ENCODE measurements around the gene ADAMTS17. TPM values are rescaled to one million over a fixed set of nuclear protein-coding genes. Genes with fewer than 3 reads are reported as not detected.

Gene ADAMTS17
- polyA plus RNA-seq, 2 of the 4 experiments (the other 2 are of a cell fraction): 0.05 TPM; not detected in 1

DNA sequence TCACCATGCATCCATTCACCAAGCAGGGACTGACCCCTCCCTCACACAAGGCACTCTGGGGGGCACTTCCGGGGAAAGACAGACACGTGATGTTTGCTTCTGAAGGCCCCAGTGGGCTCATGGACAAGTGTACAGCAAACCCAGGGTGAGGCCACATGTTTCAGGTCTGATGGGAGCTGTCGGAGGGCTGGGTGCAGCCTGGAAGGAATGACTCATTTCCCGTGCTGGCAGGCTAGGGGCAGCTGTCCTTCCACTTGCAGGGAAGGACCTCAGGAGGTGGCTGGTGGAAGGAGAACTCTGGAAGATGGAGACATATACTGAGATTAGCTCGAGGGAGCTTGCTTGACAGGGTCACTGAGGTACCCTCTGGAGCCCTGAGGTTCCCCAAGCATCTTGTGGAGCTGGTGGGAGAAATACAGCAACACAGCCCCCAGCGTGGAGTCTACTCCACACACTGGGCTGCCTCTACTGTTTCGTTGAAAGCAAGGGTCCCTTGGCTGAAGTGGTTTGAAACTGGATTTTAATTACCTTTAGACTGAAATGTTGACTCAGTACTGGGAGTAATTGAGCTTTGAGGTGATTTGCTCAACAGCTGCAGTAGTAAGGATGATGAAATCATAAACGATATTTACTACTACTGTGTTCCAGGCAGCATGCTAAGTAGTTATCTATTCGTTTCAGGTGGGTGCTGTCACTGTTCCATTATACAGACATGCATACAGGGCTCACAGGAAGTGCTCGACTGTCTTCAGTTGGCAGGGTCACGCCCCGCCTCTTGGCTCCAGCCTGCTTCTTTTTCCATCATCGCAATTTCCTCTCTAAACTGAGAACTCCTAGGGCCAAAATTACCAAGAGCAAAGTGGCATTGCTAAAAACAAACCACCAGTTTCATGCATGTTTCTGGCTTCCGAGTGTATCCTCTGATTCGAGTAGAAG, 230.4 kb downstream of the ADAMTS17 start:
- DNase-seq (ENCODE audit: low read depth in 1 of 2, low spot score in 1 of 2) (peak in 1 of 2 experiments; percentile 30), ATAC-seq (peak; percentile 26 to 41; a peak in 1 of 6 replicates), FAIRE-seq (no peak)
- H3K27ac ChIP-seq: no peak overlapping the region
- POLR2A ChIA-PET: no interaction called here
- CTCF ChIA-PET: interaction anchor here (0.8 to 1.2 kb wide), 2 partner anchors 11 to 21 kb away, joined by 3 read pairs; no protein-coding TSS in a partner anchor
- H3K4me2 ChIP-seq: no peak overlapping the region
- WGBS (ENCODE audit: missing lambda C conversion rate): 24% methylated on average over 15 of the region's 15 CpGs
- no peak overlapping the region for H3K4me3 ChIP-seq
- peaks cover 5% of the 10 kb centered on the region; the same call in 1 of the 3 replicates for H3K4me1 ChIP-seq
- TF ChIP-seq RAD21 (conservative IDR thresholded peaks at IDR 0.05 in 1 of 2, IDR thresholded peaks at IDR 0.05 in 1 of 2) (no peak), ZNF302 (CRISPR knock-in tag; IDR thresholded peaks at IDR 0.05) (no peak), RNF2 (IDR thresholded peaks at IDR 0.05; ENCODE audit: borderline replicate concordance, low read depth) (no peak), FOSB (CRISPR knock-in tag; IDR thresholded peaks at IDR 0.05) (no peak), NFE2L2 (conservative IDR thresholded peaks at IDR 0.05; ENCODE audit: low read length) (no peak), KDM1A (IDR thresholded peaks at IDR 0.05; ENCODE audit: low read depth) (no peak)
- TF ChIP-seq, protein P1, sequence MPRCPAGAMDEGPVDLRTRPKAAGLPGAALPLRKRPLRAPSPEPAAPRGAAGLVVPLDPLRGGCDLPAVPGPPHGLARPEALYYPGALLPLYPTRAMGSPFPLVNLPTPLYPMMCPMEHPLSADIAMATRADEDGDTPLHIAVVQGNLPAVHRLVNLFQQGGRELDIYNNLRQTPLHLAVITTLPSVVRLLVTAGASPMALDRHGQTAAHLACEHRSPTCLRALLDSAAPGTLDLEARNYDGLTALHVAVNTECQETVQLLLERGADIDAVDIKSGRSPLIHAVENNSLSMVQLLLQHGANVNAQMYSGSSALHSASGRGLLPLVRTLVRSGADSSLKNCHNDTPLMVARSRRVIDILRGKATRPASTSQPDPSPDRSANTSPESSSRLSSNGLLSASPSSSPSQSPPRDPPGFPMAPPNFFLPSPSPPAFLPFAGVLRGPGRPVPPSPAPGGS (IDR thresholded peaks at IDR 0.05): no peak
- TF ChIP-seq, protein P2, sequence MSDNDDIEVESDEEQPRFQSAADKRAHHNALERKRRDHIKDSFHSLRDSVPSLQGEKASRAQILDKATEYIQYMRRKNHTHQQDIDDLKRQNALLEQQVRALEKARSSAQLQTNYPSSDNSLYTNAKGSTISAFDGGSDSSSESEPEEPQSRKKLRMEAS (IDR thresholded peaks at IDR 0.05): peak; percentile 32; the same call in 1 of the 2 replicates
- no peaks in the 10 kb centered on the region for H3K9me3 ChIP-seq

DNA sequence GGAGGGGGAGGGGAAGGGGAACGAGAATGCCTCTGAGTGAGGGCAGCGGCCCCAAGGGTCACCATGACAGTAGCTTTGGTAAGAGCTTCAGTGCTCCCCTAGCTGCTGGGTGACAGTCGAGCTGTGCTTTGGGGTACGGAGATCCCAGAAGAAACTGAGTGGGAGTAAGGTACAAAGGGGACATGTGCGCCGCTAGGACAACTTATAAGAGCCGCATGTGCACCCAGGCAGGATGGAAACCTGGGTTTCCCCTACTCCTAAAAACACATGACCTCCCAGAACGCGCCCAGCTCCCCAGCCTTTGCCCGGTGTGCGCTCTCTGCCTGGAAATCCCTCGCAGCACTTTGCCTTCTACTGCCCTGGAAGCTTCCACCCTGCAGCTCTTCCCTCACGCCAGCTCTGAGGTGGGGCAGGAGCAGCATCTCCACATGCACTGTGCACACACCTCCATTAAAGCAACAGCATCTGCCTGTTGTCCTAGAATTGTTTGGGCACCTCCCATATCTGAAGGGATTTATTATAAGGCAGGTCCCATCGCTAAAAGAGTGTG, 232.2 kb downstream of the ADAMTS17 start:
- ChIA-PET POLR2A (no interaction called here), CTCF (interaction anchor here (0.7 kb wide), 1 partner anchor 27 kb away, joined by 4 read pairs; no protein-coding TSS in a partner anchor)
- H3K4me1 ChIP-seq: peaks cover 5% of the 10 kb centered on the region; the same call in 1 of the 3 replicates
- no peak overlapping the region for H3K27ac ChIP-seq
- no peak for ATAC-seq
- no peak overlapping the region for H3K4me2 ChIP-seq
- WGBS (ENCODE audit: missing lambda C conversion rate): 64% methylated on average over 14 of the region's 14 CpGs
- no peak for FAIRE-seq
- H3K9me3 ChIP-seq: no peaks in the 10 kb centered on the region
- no peak overlapping the region for H3K4me3 ChIP-seq
- DNase-seq (ENCODE audit: low read depth in 1 of 2, low spot score in 1 of 2): no peak
- no peak for TF ChIP-seq FOXS1 (CRISPR knock-in tag; IDR thresholded peaks at IDR 0.05)
- no peak for TF ChIP-seq MYC (IDR thresholded peaks at IDR 0.05; ENCODE audit: borderline replicate concordance, low read length)
- TF ChIP-seq BHLHE40 (IDR thresholded peaks at IDR 0.05; ENCODE audit: low read depth, low read length): no peak
- no peak for TF ChIP-seq NR3C1 (IDR thresholded peaks at IDR 0.05)
- TF ChIP-seq JUN (IDR thresholded peaks at IDR 0.05): no peak
- TF ChIP-seq KDM1A (IDR thresholded peaks at IDR 0.05; ENCODE audit: low read depth): no peak
- no peak for TF ChIP-seq EHF (CRISPR knock-in tag; IDR thresholded peaks at IDR 0.05)
- TF ChIP-seq HOXB13 (CRISPR knock-in tag; IDR thresholded peaks at IDR 0.05; ENCODE audit: low read depth): no peak

DNA sequence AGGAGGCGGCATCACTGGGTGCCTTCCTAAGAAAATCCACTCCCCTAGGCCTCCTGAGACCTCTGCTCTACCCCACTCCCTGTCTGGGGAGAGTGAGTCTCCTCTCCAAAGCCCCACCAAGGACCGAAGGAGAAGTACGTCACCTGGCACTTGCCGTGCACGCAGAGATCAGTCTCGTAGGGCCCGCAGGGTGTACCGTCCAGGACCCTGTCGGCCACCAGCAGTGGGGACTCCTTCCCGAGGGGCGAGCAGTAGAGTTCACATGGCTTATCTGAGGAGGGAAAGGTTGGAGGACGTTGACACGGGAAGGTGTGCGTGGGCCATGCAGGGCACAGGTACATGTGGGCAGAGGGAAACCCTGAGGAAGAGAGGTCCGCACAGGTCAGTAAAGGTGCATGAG, 232.9 kb downstream of the ADAMTS17 start:
- Histone ChIP-seq H3K9me3 (no peaks in the 10 kb centered on the region), H3K4me1 (peaks cover 5% of the 10 kb centered on the region; the same call in 1 of the 3 replicates), H3K4me3 (no peak overlapping the region), H3K27ac (no peak overlapping the region), H3K4me2 (no peak overlapping the region)
- DNase-seq (ENCODE audit: low read depth in 1 of 2, low spot score in 1 of 2): no peak
- POLR2A ChIA-PET: no interaction called here
- no peak for ATAC-seq
- CTCF ChIA-PET: interaction anchor here (1.2 kb wide), 1 partner anchor 229 kb away, joined by 3 read pairs; no protein-coding TSS in a partner anchor
- no peak for FAIRE-seq
- 56% methylated on average over 10 of the region's 15 CpGs for WGBS (ENCODE audit: missing lambda C conversion rate)
- TF ChIP-seq RNF2 (IDR thresholded peaks at IDR 0.05; ENCODE audit: borderline replicate concordance, low read depth) (no peak), MAZ (IDR thresholded peaks at IDR 0.05; ENCODE audit: borderline replicate concordance, low read depth, low read length) (no peak), TP53 (CRISPR knock-in tag; IDR thresholded peaks at IDR 0.05) (no peak), NFE2L2 (conservative IDR thresholded peaks at IDR 0.05; ENCODE audit: low read length) (no peak), HOXB13 (CRISPR knock-in tag; IDR thresholded peaks at IDR 0.05; ENCODE audit: low read depth) (no peak)
- TF ChIP-seq, protein P1 (IDR thresholded peaks at IDR 0.05): no peak

Data from A549 (cell line).